Skeletal muscle satellite cell (primary cell): ENCODE data around the gene COMMD3.
A peak's percentile ranks its signal among the peaks of the same experiment; 100 is the strongest.

Experiments
- H3K27me3 ChIP-seq: 2 replicates; pipeline ENCODE4 v1.7.0; 2013; ENCODE audit warnings: low read length; ENCODE audit not compliant: control insufficient read depth, insufficient read depth
- H3K36me3 ChIP-seq: 2 replicates; pipeline ENCODE4 v1.7.0; 2013; ENCODE audit warnings: mild to moderate bottlenecking, control low read depth, low read length; ENCODE audit not compliant: insufficient read depth
- H3K4me1 ChIP-seq: 2 replicates; pipeline ENCODE4 v1.7.0; 2013; ENCODE audit warnings: low read length; ENCODE audit not compliant: control insufficient read depth, insufficient read depth
- H3K4me2 ChIP-seq: 2 replicates; pipeline ENCODE4 v1.7.0; 2013; ENCODE audit warnings: mild to moderate bottlenecking, low read length
- H3K4me3 ChIP-seq: 2 replicates; pipeline ENCODE4 v1.7.0; 2013; ENCODE audit warnings: low read length
- H3K9ac ChIP-seq: 2 replicates; pipeline ENCODE4 v1.7.0; 2013; ENCODE audit warnings: mild to moderate bottlenecking, low read depth, low read length, moderate library complexity
- H3K9me3 ChIP-seq: replicated peaks from 2 replicates; pipeline ENCODE4 v1.7.0; 2013; ENCODE audit warnings: mild to moderate bottlenecking, control low read depth, low read length

COMMD3 gene

DNA sequence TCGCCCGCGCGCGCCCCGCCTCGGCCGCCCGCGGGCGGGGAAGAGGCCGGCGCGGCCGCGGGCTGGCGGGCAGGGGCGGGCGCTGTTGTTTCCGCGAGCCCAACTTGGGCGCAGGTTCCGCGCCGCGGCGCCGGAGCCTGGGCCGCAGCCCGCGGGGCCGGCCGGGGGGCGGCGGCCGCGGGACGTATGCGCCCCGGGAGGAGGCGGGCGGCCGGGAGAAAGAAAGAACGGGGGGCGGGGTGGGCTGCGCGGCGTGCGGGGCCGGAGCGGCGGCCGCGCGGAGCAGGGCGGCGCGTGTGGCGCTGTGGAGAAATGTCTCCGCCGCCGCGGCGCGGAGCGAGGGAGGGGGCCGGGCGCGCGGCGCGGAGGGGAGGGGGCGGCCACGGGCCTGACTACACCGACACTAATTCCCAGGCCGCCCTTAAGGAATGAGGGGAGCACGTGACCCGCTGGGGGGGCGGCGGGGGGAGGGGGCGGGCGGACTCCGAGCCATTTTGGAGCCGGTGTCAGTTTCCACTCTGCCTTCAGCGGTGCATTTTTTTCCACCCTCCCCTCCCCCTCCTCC is 4.5 kb downstream of the COMMD3 start, which contains the start of gene BMI1:
Gene BMI1 (plus strand): TSS at position 509 of the 565 bp plus-strand sequence. CDS start 5,351 bp downstream, outside the sequence.
- Histone ChIP-seq H3K9me3 (no peaks in the 10 kb centered on the region), H3K27me3 (peaks cover 25% of the 10 kb centered on the region), H3K4me3 (peak within 1 kb of the TSS; percentile 86), H3K36me3 (no peaks in the 10 kb centered on the region), H3K9ac (peak within 1 kb of the TSS; percentile 89), H3K4me2 (peak within 1 kb of the TSS; percentile 94), H3K4me1 (peaks cover 29% of the 10 kb centered on the region)

GRCh38 chr10:22321156-22321923 is 5.2 kb downstream of the COMMD3 start:
- Histone ChIP-seq H3K4me3 (peak overlapping the region; percentile 86), H3K4me1 (peaks cover 33% of the 10 kb centered on the region), H3K9ac (peak overlapping the region; percentile 89), H3K27me3 (peaks cover 25% of the 10 kb centered on the region), H3K9me3 (no peaks in the 10 kb centered on the region), H3K36me3 (no peaks in the 10 kb centered on the region), H3K4me2 (peak overlapping the region; percentile 77)

GRCh38 chr10:22321924-22322640 is 5.9 kb downstream of the COMMD3 start:
- Histone ChIP-seq H3K36me3 (no peaks in the 10 kb centered on the region), H3K4me3 (peak overlapping the region; percentile 81), H3K4me2 (peak overlapping the region; percentile 94), H3K27me3 (peaks cover 25% of the 10 kb centered on the region), H3K4me1 (peaks cover 37% of the 10 kb centered on the region), H3K9ac (peak overlapping the region; percentile 83), H3K9me3 (no peaks in the 10 kb centered on the region)

GRCh38 chr10:22322641-22323160 is 6.5 kb downstream of the COMMD3 start:
- H3K9ac ChIP-seq = no peak overlapping the region

DNA sequence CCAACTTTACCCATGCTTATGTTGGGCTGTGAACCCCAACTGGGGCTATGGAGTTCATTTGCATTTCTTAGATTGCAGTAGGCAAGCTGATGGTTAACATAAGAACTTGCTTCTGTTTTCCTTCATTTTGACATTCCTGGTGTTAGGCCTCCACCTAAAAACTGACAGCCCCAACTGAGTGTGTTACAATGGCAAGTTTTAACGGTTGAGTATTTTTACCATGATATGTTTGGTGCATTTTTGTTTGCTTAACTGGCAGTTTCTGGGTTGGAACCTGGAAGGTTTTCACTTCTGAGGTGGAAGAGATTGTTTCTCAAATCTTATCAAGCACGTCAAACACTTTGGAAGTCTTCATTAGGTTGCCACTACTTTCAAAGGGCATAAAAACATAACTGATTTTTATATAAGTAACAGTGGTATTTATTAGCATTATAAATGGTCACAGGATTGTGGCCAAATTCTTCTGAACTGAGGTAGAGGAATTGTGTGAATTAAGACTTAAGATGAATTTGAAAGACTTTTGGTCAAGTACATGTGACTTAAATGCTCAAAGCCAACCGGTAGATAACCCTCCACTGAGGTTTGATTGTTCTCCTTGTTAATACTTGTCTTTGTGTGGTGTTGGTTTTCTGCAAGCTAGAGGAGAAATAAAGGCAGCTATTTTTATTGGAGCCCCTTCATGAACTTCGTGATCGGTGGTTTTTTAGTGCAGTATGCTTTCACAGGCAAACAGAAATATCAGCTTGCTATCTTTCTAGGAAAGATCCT is 7.5 kb downstream of the COMMD3 start:
- Histone ChIP-seq H3K9me3 (no peaks in the 10 kb centered on the region), H3K36me3 (peaks cover 11% of the 10 kb centered on the region), H3K4me1 (peaks cover 30% of the 10 kb centered on the region), H3K4me2 (no peak overlapping the region), H3K27me3 (peaks cover 25% of the 10 kb centered on the region), H3K9ac (no peak overlapping the region), H3K4me3 (no peak overlapping the region)

More at GRCh38 chr10:22322641-22323160, 6.5 kb downstream of the COMMD3 start:
- H3K4me2 ChIP-seq = peak overlapping the region; percentile 94
- H3K9me3 ChIP-seq = no peaks in the 10 kb centered on the region
- H3K27me3 ChIP-seq = peaks cover 25% of the 10 kb centered on the region
- H3K4me1 ChIP-seq = peaks cover 36% of the 10 kb centered on the region
- peaks cover 2% of the 10 kb centered on the region for H3K36me3 ChIP-seq
- H3K4me3 ChIP-seq = peak overlapping the region; percentile 81

GRCh38 chr10:22324413-22324812 is 8.2 kb downstream of the COMMD3 start:
- peaks cover 15% of the 10 kb centered on the region for H3K36me3 ChIP-seq
- H3K9ac ChIP-seq = no peak overlapping the region
- peaks cover 25% of the 10 kb centered on the region for H3K27me3 ChIP-seq
- peak overlapping the region; percentile 91 for H3K4me2 ChIP-seq
- H3K9me3 ChIP-seq = no peaks in the 10 kb centered on the region
- peaks cover 30% of the 10 kb centered on the region for H3K4me1 ChIP-seq
- H3K4me3 ChIP-seq = peak overlapping the region; percentile 78

- peak overlapping the region; percentile 72 for H3K9ac ChIP-seq
These were observed 8.7 kb downstream of the COMMD3 start for GRCh38 chr10:22324893-22325271.

DNA sequence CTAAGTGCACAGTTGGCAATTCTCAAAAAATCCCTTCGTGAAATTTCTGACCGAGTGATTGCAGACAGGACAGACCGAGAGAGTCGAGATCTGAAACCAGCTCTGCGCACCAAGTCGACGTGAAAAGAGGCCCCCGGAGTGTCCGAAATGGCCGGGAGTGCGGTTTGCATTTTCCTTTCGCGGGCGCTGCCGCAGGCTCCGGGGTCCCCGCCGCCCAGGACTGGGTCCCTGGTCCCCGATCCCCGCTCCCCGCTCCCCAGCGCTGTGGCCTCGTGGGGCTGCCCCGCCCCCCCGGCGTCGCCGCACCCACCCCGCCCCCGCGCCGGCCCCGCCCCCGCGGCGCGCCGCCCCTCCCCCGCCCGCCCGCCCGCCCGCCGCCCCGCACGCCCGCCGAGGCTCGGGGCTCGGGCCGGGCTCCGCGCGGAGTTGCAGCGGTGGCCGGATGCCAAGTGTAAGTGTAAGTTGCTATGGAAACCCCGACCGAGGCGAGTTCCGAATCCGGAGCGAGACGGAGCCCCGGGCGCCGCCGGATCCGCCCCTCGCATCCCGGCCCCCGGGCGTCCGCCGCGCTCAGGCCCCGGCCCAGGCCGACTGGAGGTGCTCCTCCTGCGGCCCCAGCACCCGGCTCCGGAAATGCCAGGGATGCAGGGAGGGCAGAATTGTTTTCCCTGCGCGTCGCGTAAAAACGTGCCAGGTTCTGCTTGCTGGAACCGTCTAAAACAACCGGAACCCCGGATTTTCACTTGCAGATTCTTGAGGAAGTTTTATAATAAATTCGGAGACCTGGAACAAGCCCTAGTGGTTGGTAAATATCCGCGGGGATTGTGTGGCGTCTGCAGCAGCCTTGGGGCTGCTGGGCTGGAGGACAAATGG is 9.3 kb downstream of the COMMD3 start:
- Histone ChIP-seq H3K9me3 (no peaks in the 10 kb centered on the region), H3K4me3 (peak overlapping the region; percentile 82), H3K36me3 (peaks cover 22% of the 10 kb centered on the region), H3K4me1 (peaks cover 23% of the 10 kb centered on the region), H3K4me2 (peak overlapping the region; percentile 91), H3K27me3 (peaks cover 25% of the 10 kb centered on the region), H3K9ac (peak overlapping the region; percentile 75)

More at GRCh38 chr10:22324893-22325271, 8.7 kb downstream of the COMMD3 start:
- Histone ChIP-seq H3K27me3 (peaks cover 25% of the 10 kb centered on the region), H3K36me3 (peaks cover 20% of the 10 kb centered on the region), H3K9me3 (no peaks in the 10 kb centered on the region), H3K4me3 (peak overlapping the region; percentile 78), H3K4me1 (peaks cover 26% of the 10 kb centered on the region), H3K4me2 (peak overlapping the region; percentile 91)

DNA sequence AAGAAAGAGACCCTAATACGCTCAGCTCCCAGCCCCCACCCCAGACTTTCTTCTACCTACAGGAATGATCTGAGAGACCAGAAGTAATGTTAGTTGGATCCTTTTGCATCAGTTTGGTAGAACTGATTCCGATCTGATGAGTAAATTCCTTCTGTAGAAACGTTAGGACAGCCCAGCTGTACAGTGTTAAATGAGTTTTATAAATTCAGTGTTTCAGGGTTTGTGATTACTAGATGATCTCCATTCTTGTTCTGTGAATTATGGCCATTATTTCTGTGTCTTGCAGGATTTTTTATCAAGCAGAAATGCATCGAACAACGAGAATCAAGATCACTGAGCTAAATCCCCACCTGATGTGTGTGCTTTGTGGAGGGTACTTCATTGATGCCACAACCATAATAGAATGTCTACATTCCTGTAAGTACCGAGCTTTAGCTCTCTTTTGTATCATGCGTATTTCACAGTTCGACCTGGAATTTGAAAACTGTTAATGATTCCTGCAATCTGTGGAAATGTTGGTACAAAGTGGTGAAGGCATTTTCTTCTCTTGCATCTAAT is 10.0 kb downstream of the COMMD3 start:
- H3K4me3 ChIP-seq = peak overlapping the region; percentile 82
- H3K4me2 ChIP-seq = peak overlapping the region; percentile 79
- H3K4me1 ChIP-seq = peaks cover 23% of the 10 kb centered on the region
- H3K36me3 ChIP-seq = peaks cover 22% of the 10 kb centered on the region
- peaks cover 25% of the 10 kb centered on the region for H3K27me3 ChIP-seq
- peak overlapping the region; percentile 75 for H3K9ac ChIP-seq
- no peaks in the 10 kb centered on the region for H3K9me3 ChIP-seq

DNA sequence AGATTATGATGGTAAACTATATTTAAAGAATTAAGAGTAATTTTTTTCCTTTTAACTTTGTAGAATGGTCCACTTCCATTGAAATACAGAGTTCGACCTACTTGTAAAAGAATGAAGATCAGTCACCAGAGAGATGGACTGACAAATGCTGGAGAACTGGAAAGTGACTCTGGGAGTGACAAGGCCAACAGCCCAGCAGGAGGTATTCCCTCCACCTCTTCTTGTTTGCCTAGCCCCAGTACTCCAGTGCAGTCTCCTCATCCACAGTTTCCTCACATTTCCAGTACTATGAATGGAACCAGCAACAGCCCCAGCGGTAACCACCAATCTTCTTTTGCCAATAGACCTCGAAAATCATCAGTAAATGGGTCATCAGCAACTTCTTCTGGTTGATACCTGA is 13.0 kb downstream of the COMMD3 start:
- Histone ChIP-seq H3K4me2 (no peak overlapping the region), H3K4me3 (no peak overlapping the region), H3K36me3 (peaks cover 22% of the 10 kb centered on the region), H3K4me1 (peaks cover 15% of the 10 kb centered on the region), H3K9ac (no peak overlapping the region), H3K27me3 (peaks cover 5% of the 10 kb centered on the region), H3K9me3 (no peaks in the 10 kb centered on the region)
